ENCODE results near the gene IL15RA. TPM values are rescaled to one million over a fixed set of nuclear protein-coding genes. Genes with fewer than 3 reads are reported as not detected.

Gene IL15RA
- total and polyA plus RNA-seq, 10 of the 15 experiments (the other 5 are each of a cell fraction or from before 2014, with no cell fraction given): 2.0 to 14.8 (median 12.1) TPM

- no peak overlapping the region for H3K4me3 ChIP-seq
- in situ Hi-C loops (cut with MboI) (no loop called here), intact Hi-C loops (cut with micrococcal nuclease; ENCODE audit: unreplicated experiment) (no loop called here)
- DNase-seq (ENCODE audit: low read depth, low spot score) (no peak), FAIRE-seq (no peak), ATAC-seq (no peak)
- CTCF ChIA-PET: no interaction called here
- TF ChIP-seq GABPA (IDR thresholded peaks at IDR 0.05; ENCODE audit: low read depth): no peak
- TF ChIP-seq NFIC (IDR thresholded peaks at IDR 0.05; ENCODE audit: low read depth, low read length): no peak
- no peak for TF ChIP-seq PAX8 (IDR thresholded peaks at IDR 0.05)
- no peak for TF ChIP-seq STAT3 (IDR thresholded peaks at IDR 0.05; ENCODE audit: low read depth, low read length)
- no peak for TF ChIP-seq ZNF384 (IDR thresholded peaks at IDR 0.05; ENCODE audit: borderline replicate concordance, low read depth, low read length)
- H3K9me3 ChIP-seq (replicated peaks; ENCODE audit: control insufficient read depth, insufficient read depth, low read length): no peaks in the 10 kb centered on the region
- H3K4me2 ChIP-seq (ENCODE audit: control insufficient read depth, insufficient read depth): no peak overlapping the region
- no peak overlapping the region for H2AFZ ChIP-seq (ENCODE audit: control insufficient read depth, low read depth, low read length)
- no peak overlapping the region for H3K27ac ChIP-seq (ENCODE audit: control insufficient read depth, insufficient read depth)
- no peaks in the 10 kb centered on the region for H3K79me2 ChIP-seq (ENCODE audit: control insufficient read depth, insufficient read depth, low read length)
- SMC1A ChIA-PET (ENCODE audit: uncharacterized antibody, unreplicated experiment): no interaction called here
- no peaks in the 10 kb centered on the region for H3K27me3 ChIP-seq (replicated peaks in 1 of 2; ENCODE audit: control insufficient read depth in 2 of 2, insufficient read depth in 2 of 2, low read length in 1 of 2)
- 98% methylated on average over 5 of the region's 5 CpGs for WGBS (ENCODE audit: insufficient coverage, insufficient replicate concordance, low lambda C conversion rate, missing lambda C conversion rate)
- POLR2A ChIA-PET: no interaction called here
- H4K20me1 ChIP-seq (ENCODE audit: control insufficient read depth, insufficient read depth): no peaks in the 10 kb centered on the region
- no peaks in the 10 kb centered on the region for H3K4me1 ChIP-seq (ENCODE audit: control insufficient read depth, insufficient read depth, low read length)
- H3K9ac ChIP-seq (ENCODE audit: control insufficient read depth, insufficient read depth, low read length): no peak overlapping the region
- no TSS peak for BruUV-seq (replicated peaks)
- RAD21 ChIA-PET (ENCODE audit: unreplicated experiment): no interaction called here
- H3K36me3 ChIP-seq (ENCODE audit: control insufficient read depth in 2 of 2, insufficient read depth in 2 of 2, low read length in 1 of 2): peaks cover 9 to 46% of the 10 kb centered on the region in 2 experiments
These were observed 45.0 kb downstream of the IL15RA start for GRCh38 chr10:5932345-5932744.

- no peak for FAIRE-seq
- Histone ChIP-seq H3K27me3 (replicated peaks in 1 of 2; ENCODE audit: control insufficient read depth in 2 of 2, insufficient read depth in 2 of 2, low read length in 1 of 2) (no peaks in the 10 kb centered on the region), H3K27ac (ENCODE audit: control insufficient read depth, insufficient read depth) (no peak overlapping the region), H3K4me2 (ENCODE audit: control insufficient read depth, insufficient read depth) (no peak overlapping the region), H2AFZ (ENCODE audit: control insufficient read depth, low read depth, low read length) (no peak overlapping the region), H3K4me1 (ENCODE audit: control insufficient read depth, insufficient read depth, low read length) (no peaks in the 10 kb centered on the region), H3K4me3 (no peak overlapping the region), H3K79me2 (ENCODE audit: control insufficient read depth, insufficient read depth, low read length) (no peaks in the 10 kb centered on the region), H3K9ac (ENCODE audit: control insufficient read depth, insufficient read depth, low read length) (no peak overlapping the region), H4K20me1 (ENCODE audit: control insufficient read depth, insufficient read depth) (no peaks in the 10 kb centered on the region), H3K9me3 (replicated peaks; ENCODE audit: control insufficient read depth, insufficient read depth, low read length) (no peaks in the 10 kb centered on the region), H3K36me3 (ENCODE audit: control insufficient read depth in 2 of 2, insufficient read depth in 2 of 2, low read length in 1 of 2) (peaks cover 8 to 44% of the 10 kb centered on the region in 2 experiments)
- ChIA-PET SMC1A (ENCODE audit: uncharacterized antibody, unreplicated experiment) (interaction anchor here (0.8 kb wide), 1 partner anchor 35 kb away, joined by 3 read pairs; no protein-coding TSS in a partner anchor), RAD21 (ENCODE audit: unreplicated experiment) (no interaction called here), CTCF (no interaction called here), POLR2A (no interaction called here)
- intact Hi-C loops (cut with micrococcal nuclease; ENCODE audit: unreplicated experiment): no loop called here
- ATAC-seq: no peak
- WGBS (ENCODE audit: insufficient coverage, insufficient replicate concordance, low lambda C conversion rate, missing lambda C conversion rate): over 99% methylated on average over 11 of the region's 11 CpGs
- BruUV-seq (replicated peaks): no TSS peak
- no peak for DNase-seq (ENCODE audit: low read depth, low spot score)
- TF ChIP-seq NFXL1 (IDR thresholded peaks at IDR 0.05; ENCODE audit: borderline replicate concordance) (no peak), RAD51 (IDR thresholded peaks at IDR 0.05) (no peak), BCLAF1 (IDR thresholded peaks at IDR 0.05) (no peak), FOXM1 (IDR thresholded peaks at IDR 0.05; ENCODE audit: low read depth, low read length) (no peak)
- in situ Hi-C loops (cut with MboI): no loop called here
These were observed 47.1 kb downstream of the IL15RA start for GRCh38 chr10:5930272-5930671.

Data from GM12878 (cell line).